Measurements from ENCODE around the gene TPCN2. TPM values are rescaled to one million over a fixed set of nuclear protein-coding genes. Genes with fewer than 3 reads are reported as not detected.

The TPCN2 gene
- total and polyA plus RNA-seq, 12 donors: 3.4 to 19.2 (median 7.8) TPM

- Histone ChIP-seq H3K4me3 (no peak overlapping the region), H3K27ac (no peak overlapping the region), H3K9me3 (no peaks in the 10 kb centered on the region), H3K4me1 (peaks cover 0 to 18% (median 10%) of the 10 kb centered on the region in 9 donors), H3K36me3 (no peaks in the 10 kb centered on the region), H3K27me3 (no peaks in the 10 kb centered on the region)
- ATAC-seq: no peak
- DNase-seq: no peak
- intact Hi-C loops (cut with DNase I): loop anchor here in 1 of 10 donors (10.0 kb wide), 1 partner anchor 337 kb away; no protein-coding TSS in a partner anchor
- no peak for TF ChIP-seq CTCF (IDR thresholded peaks at IDR 0.05)
Observed at GRCh38 chr11:69107413-69107812, 58.7 kb downstream of the TPCN2 start.

GRCh38 chr11:69108030-69108429, 59.3 kb downstream of the TPCN2 start:
- no peak for TF ChIP-seq CTCF (IDR thresholded peaks at IDR 0.05)
- no peak overlapping the region for H3K27ac ChIP-seq

GRCh38 chr11:69108559-69108958, 59.8 kb downstream of the TPCN2 start:
- DNase-seq: no peak
- no peak for TF ChIP-seq CTCF (IDR thresholded peaks at IDR 0.05)
- WGBS, 2 donors: 96 to 98% methylated on average over 5 of the region's 5 CpGs

More at GRCh38 chr11:69108030-69108429, 59.3 kb downstream of the TPCN2 start:
- DNase-seq (no peak), ATAC-seq (no peak)
- Histone ChIP-seq H3K4me1 (peaks cover 0 to 18% (median 10%) of the 10 kb centered on the region in 9 donors), H3K9me3 (no peaks in the 10 kb centered on the region), H3K4me3 (no peak overlapping the region), H3K36me3 (no peaks in the 10 kb centered on the region), H3K27me3 (no peaks in the 10 kb centered on the region)
- intact Hi-C loops (cut with DNase I): loop anchor here in 1 of 10 donors (10.0 kb wide), 1 partner anchor 337 kb away; no protein-coding TSS in a partner anchor
- 93 to 99% methylated on average over 7 of the region's 7 CpGs for WGBS, 2 donors

GRCh38 chr11:69109101-69109500, 60.4 kb downstream of the TPCN2 start:
- Histone ChIP-seq H3K27ac (no peak overlapping the region), H3K36me3 (no peaks in the 10 kb centered on the region), H3K4me1 (peaks cover 0 to 18% (median 10%) of the 10 kb centered on the region in 9 donors), H3K4me3 (no peak overlapping the region), H3K27me3 (no peaks in the 10 kb centered on the region), H3K9me3 (no peaks in the 10 kb centered on the region)
- no peak for TF ChIP-seq CTCF (IDR thresholded peaks at IDR 0.05)
- WGBS, 2 donors: 86 to 93% methylated on average over 2 of the region's 2 CpGs
- intact Hi-C loops (cut with DNase I): loop anchor here in 1 of 10 donors (10.0 kb wide), 1 partner anchor 336 kb away; no protein-coding TSS in a partner anchor
- ATAC-seq: no peak
- no peak for DNase-seq

More at GRCh38 chr11:69108559-69108958, 59.8 kb downstream of the TPCN2 start:
- H3K36me3 ChIP-seq: no peaks in the 10 kb centered on the region
- no peaks in the 10 kb centered on the region for H3K9me3 ChIP-seq
- H3K27ac ChIP-seq: no peak overlapping the region
- intact Hi-C loops (cut with DNase I): loop anchor here in 1 of 10 donors (10.0 kb wide), 1 partner anchor 336 kb away; no protein-coding TSS in a partner anchor
- H3K27me3 ChIP-seq: no peaks in the 10 kb centered on the region
- ATAC-seq: no peak
- H3K4me1 ChIP-seq: peaks cover 0 to 18% (median 10%) of the 10 kb centered on the region in 9 donors
- H3K4me3 ChIP-seq: no peak overlapping the region

Data from heart right ventricle (tissue), 16 donors.